GM18520 (cell line): Measurements from ENCODE around the gene IL16.

ENCODE experiments used
- ATAC-seq: cut with Tn5 transposase; IDR thresholded peaks from one replicate; pipeline ENCODE4 v1.9.1; 2021; ENCODE audit not compliant: unreplicated experiment

Gene IL16

GRCh38 chr15:81362790-81363189 lies 166.1 kb downstream of the IL16 start:
- ATAC-seq, result no peak

GRCh38 chr15:81363276-81363675 lies 166.6 kb downstream of the IL16 start:
- no peak for ATAC-seq
